Stimulated activated naive CD8-positive, alpha-beta T cell treated with anti-CD3 and anti-CD28 coated beads, Interleukin-15, Interleukin-2, amounts not matched to agents 100 ng/mL and 50 ng/mL, for 24 hours (primary cell): ENCODE measurements around the gene NACAD.

Experiments
- H3K27ac Mint-ChIP-seq: one replicate; pipeline ENCODE4 v1.8.0; 2021; ENCODE audit warnings: mild to moderate bottlenecking, mixed read lengths
- H3K27me3 Mint-ChIP-seq: one replicate; pipeline ENCODE4 v1.8.0; 2021; ENCODE audit warnings: mixed read lengths
- H3K36me3 Mint-ChIP-seq: one replicate; pipeline ENCODE4 v1.8.0; 2021; ENCODE audit warnings: low read depth, mixed read lengths
- H3K4me1 Mint-ChIP-seq: one replicate; pipeline ENCODE4 v1.8.0; 2021; ENCODE audit warnings: low read depth, mixed read lengths
- H3K4me3 Mint-ChIP-seq: one replicate; pipeline ENCODE4 v1.8.0; 2021; ENCODE audit warnings: mild to moderate bottlenecking, mixed read lengths
- H3K9me3 Mint-ChIP-seq: one replicate; pipeline ENCODE4 v1.8.0; 2021; ENCODE audit warnings: mixed read lengths

Gene NACAD

GRCh38 chr7:45088821-45089340 is at the start of gene NACAD:
NACAD (minus strand) TSS chr7:45088969; CDS start chr7:45088894, 75 bp downstream.
- H3K27ac Mint-ChIP-seq, result no peak within 1 kb of the TSS
- H3K27me3 Mint-ChIP-seq, result peaks cover 7% of the 10 kb centered on the region
- no peaks in the 10 kb centered on the region for H3K9me3 Mint-ChIP-seq
- peaks cover 4% of the 10 kb centered on the region for H3K4me1 Mint-ChIP-seq
- no peaks in the 10 kb centered on the region for H3K36me3 Mint-ChIP-seq
- H3K4me3 Mint-ChIP-seq, result peak within 1 kb of the TSS; percentile 70

- H3K27ac Mint-ChIP-seq, result peak overlapping the region; percentile 31
- no peaks in the 10 kb centered on the region for H3K36me3 Mint-ChIP-seq
- H3K4me1 Mint-ChIP-seq, result peaks cover 9% of the 10 kb centered on the region
- no peaks in the 10 kb centered on the region for H3K27me3 Mint-ChIP-seq
- no peak overlapping the region for H3K4me3 Mint-ChIP-seq
- no peaks in the 10 kb centered on the region for H3K9me3 Mint-ChIP-seq
These were observed 47.6 kb upstream of the NACAD start for GRCh38 chr7:45136106-45137060.

- Mint-ChIP-seq H3K4me1 (peaks cover 9% of the 10 kb centered on the region), H3K27ac (no peak overlapping the region), H3K4me3 (no peak overlapping the region), H3K9me3 (no peaks in the 10 kb centered on the region), H3K36me3 (no peaks in the 10 kb centered on the region), H3K27me3 (no peaks in the 10 kb centered on the region)
These were observed 45.1 kb upstream of the NACAD start for GRCh38 chr7:45133877-45134276.

- Mint-ChIP-seq H3K27ac (no peak overlapping the region), H3K36me3 (no peaks in the 10 kb centered on the region), H3K4me1 (peaks cover 9% of the 10 kb centered on the region)
These were observed 44.6 kb upstream of the NACAD start for GRCh38 chr7:45133352-45133751.

GRCh38 chr7:45132708-45133320 is 44.0 kb upstream of the NACAD start:
- no peak overlapping the region for H3K27ac Mint-ChIP-seq
- no peak overlapping the region for H3K4me3 Mint-ChIP-seq
- H3K9me3 Mint-ChIP-seq, result no peaks in the 10 kb centered on the region
- no peaks in the 10 kb centered on the region for H3K27me3 Mint-ChIP-seq
- no peaks in the 10 kb centered on the region for H3K36me3 Mint-ChIP-seq
- H3K4me1 Mint-ChIP-seq, result peaks cover 9% of the 10 kb centered on the region

More at GRCh38 chr7:45133352-45133751, 44.6 kb upstream of the NACAD start:
- Mint-ChIP-seq H3K9me3 (no peaks in the 10 kb centered on the region), H3K4me3 (no peak overlapping the region), H3K27me3 (no peaks in the 10 kb centered on the region)

GRCh38 chr7:45131891-45132290 is 43.1 kb upstream of the NACAD start:
- H3K27me3 Mint-ChIP-seq, result no peaks in the 10 kb centered on the region
- H3K9me3 Mint-ChIP-seq, result no peaks in the 10 kb centered on the region
- no peak overlapping the region for H3K4me3 Mint-ChIP-seq
- peaks cover 9% of the 10 kb centered on the region for H3K4me1 Mint-ChIP-seq
- H3K27ac Mint-ChIP-seq, result no peak overlapping the region
- H3K36me3 Mint-ChIP-seq, result no peaks in the 10 kb centered on the region

GRCh38 chr7:45130910-45131309 is 42.1 kb upstream of the NACAD start:
- Mint-ChIP-seq H3K27ac (no peak overlapping the region), H3K4me3 (no peak overlapping the region), H3K9me3 (no peaks in the 10 kb centered on the region), H3K27me3 (no peaks in the 10 kb centered on the region), H3K36me3 (no peaks in the 10 kb centered on the region), H3K4me1 (peaks cover 4% of the 10 kb centered on the region)

GRCh38 chr7:45129906-45130305 is 41.1 kb upstream of the NACAD start:
- no peaks in the 10 kb centered on the region for H3K4me1 Mint-ChIP-seq
- H3K27ac Mint-ChIP-seq, result peak overlapping the region; percentile 19
- H3K36me3 Mint-ChIP-seq, result no peaks in the 10 kb centered on the region
- H3K4me3 Mint-ChIP-seq, result no peak overlapping the region
- H3K9me3 Mint-ChIP-seq, result no peaks in the 10 kb centered on the region
- no peaks in the 10 kb centered on the region for H3K27me3 Mint-ChIP-seq

GRCh38 chr7:45129181-45129800 is 40.5 kb upstream of the NACAD start:
- no peaks in the 10 kb centered on the region for H3K4me1 Mint-ChIP-seq
- H3K4me3 Mint-ChIP-seq, result no peak overlapping the region
- H3K27ac Mint-ChIP-seq, result no peak overlapping the region
- H3K36me3 Mint-ChIP-seq, result no peaks in the 10 kb centered on the region
- H3K27me3 Mint-ChIP-seq, result no peaks in the 10 kb centered on the region
- no peaks in the 10 kb centered on the region for H3K9me3 Mint-ChIP-seq

- H3K27me3 Mint-ChIP-seq, result no peaks in the 10 kb centered on the region
- H3K9me3 Mint-ChIP-seq, result no peaks in the 10 kb centered on the region
- no peak overlapping the region for H3K4me3 Mint-ChIP-seq
- H3K36me3 Mint-ChIP-seq, result no peaks in the 10 kb centered on the region
- H3K27ac Mint-ChIP-seq, result no peak overlapping the region
- H3K4me1 Mint-ChIP-seq, result peaks cover 12% of the 10 kb centered on the region
These were observed 38.2 kb upstream of the NACAD start for GRCh38 chr7:45126920-45127319.

GRCh38 chr7:45126201-45126600 is 37.4 kb upstream of the NACAD start:
- Mint-ChIP-seq H3K27me3 (no peaks in the 10 kb centered on the region), H3K4me3 (no peak overlapping the region)

GRCh38 chr7:45125193-45125904 is 36.6 kb upstream of the NACAD start:
- no peaks in the 10 kb centered on the region for H3K27me3 Mint-ChIP-seq
- H3K4me3 Mint-ChIP-seq, result no peak overlapping the region
- H3K4me1 Mint-ChIP-seq, result peaks cover 12% of the 10 kb centered on the region
- no peak overlapping the region for H3K27ac Mint-ChIP-seq
- H3K36me3 Mint-ChIP-seq, result no peaks in the 10 kb centered on the region
- H3K9me3 Mint-ChIP-seq, result no peaks in the 10 kb centered on the region

More at GRCh38 chr7:45126201-45126600, 37.4 kb upstream of the NACAD start:
- no peak overlapping the region for H3K27ac Mint-ChIP-seq
- H3K4me1 Mint-ChIP-seq, result peaks cover 12% of the 10 kb centered on the region
- H3K9me3 Mint-ChIP-seq, result no peaks in the 10 kb centered on the region
- no peaks in the 10 kb centered on the region for H3K36me3 Mint-ChIP-seq

- no peaks in the 10 kb centered on the region for H3K36me3 Mint-ChIP-seq
- no peak overlapping the region for H3K4me3 Mint-ChIP-seq
- H3K27ac Mint-ChIP-seq, result no peak overlapping the region
These were observed 35.3 kb upstream of the NACAD start for GRCh38 chr7:45123913-45124710.

More at GRCh38 chr7:45123913-45124710, 35.3 kb upstream of the NACAD start:
- no peaks in the 10 kb centered on the region for H3K27me3 Mint-ChIP-seq
- H3K4me1 Mint-ChIP-seq, result peaks cover 12% of the 10 kb centered on the region
- H3K9me3 Mint-ChIP-seq, result no peaks in the 10 kb centered on the region
